Measurements from ENCODE around the gene KRT2.

Gene KRT2

GRCh38 chr12:52613384-52614030 is 38.5 kb downstream of the KRT2 start:
- DNase-seq, result no peak

- no peak for DNase-seq
Observed at GRCh38 chr12:52612431-52613383, 39.3 kb downstream of the KRT2 start.

- DNase-seq, result no peak
Observed at GRCh38 chr12:52611080-52611468, 40.9 kb downstream of the KRT2 start.

GRCh38 chr12:52608826-52609630 is 43.0 kb downstream of the KRT2 start:
- no peak for DNase-seq

GRCh38 chr12:52608161-52608560 is 43.9 kb downstream of the KRT2 start:
- no peak for DNase-seq

GRCh38 chr12:52607314-52607713 is 44.7 kb downstream of the KRT2 start:
- no peak for DNase-seq

GRCh38 chr12:52606581-52607218 is 45.3 kb downstream of the KRT2 start:
- no peak for DNase-seq

- DNase-seq, result no peak
Observed at GRCh38 chr12:52606096-52606495, 45.9 kb downstream of the KRT2 start.

- no peak for DNase-seq
Observed at GRCh38 chr12:52605542-52605941, 46.5 kb downstream of the KRT2 start.

GRCh38 chr12:52604859-52605258 is 47.2 kb downstream of the KRT2 start:
- no peak for DNase-seq

- no peak for DNase-seq
Observed at GRCh38 chr12:52603314-52603713, 48.7 kb downstream of the KRT2 start.

- DNase-seq, result no peak
Observed at GRCh38 chr12:52602552-52602951, 49.5 kb downstream of the KRT2 start.

GRCh38 chr12:52601671-52602070 is 50.3 kb downstream of the KRT2 start:
- no peak for DNase-seq

GRCh38 chr12:52600941-52601481 is 51.0 kb downstream of the KRT2 start, which contains the start of gene KRT72:
Gene KRT72 (minus strand): TSS chr12:52601463. CDS start chr12:52601452, 11 bp downstream.
- DNase-seq, result no peak

GRCh38 chr12:52600475-52600874 is 51.5 kb downstream of the KRT2 start:
- DNase-seq, result no peak

GRCh38 chr12:52600071-52600470 is 51.9 kb downstream of the KRT2 start:
- no peak for DNase-seq

GRCh38 chr12:52598966-52599365 is 53.0 kb downstream of the KRT2 start:
- DNase-seq, result no peak
